ENCODE measurements around the gene ASCC3.

ASCC3 gene

GRCh38 chr6:100472674-100473073 is 408.5 kb downstream of the ASCC3 start:
- H4K20me1 ChIP-seq (ENCODE audit: insufficient read depth, low read length, poor library complexity, severe bottlenecking): no peaks in the 10 kb centered on the region
- H3K4me2 ChIP-seq (ENCODE audit: low read depth, low read length, poor library complexity, severe bottlenecking): no peak overlapping the region
- no peak overlapping the region for H3K9ac ChIP-seq (ENCODE audit: low read depth, low read length, poor library complexity, severe bottlenecking)
- no peaks in the 10 kb centered on the region for H3K4me1 ChIP-seq (ENCODE audit: insufficient read depth, low read length, poor library complexity, severe bottlenecking)
- no peaks in the 10 kb centered on the region for H3K9me2 ChIP-seq (replicated peaks; ENCODE audit: low read depth, low read length)
- no peaks in the 10 kb centered on the region for H3K36me3 ChIP-seq (ENCODE audit: insufficient read depth, low read length)
- H2AFZ ChIP-seq (ENCODE audit: low read length): no peak overlapping the region
- H3K79me2 ChIP-seq (ENCODE audit: insufficient read depth, low read length): no peaks in the 10 kb centered on the region
- no peaks in the 10 kb centered on the region for H3K27me3 ChIP-seq (ENCODE audit: insufficient read depth, low read length, poor library complexity, severe bottlenecking)
- TF ChIP-seq EZH2phosphoT487 (IDR thresholded peaks at IDR 0.05; ENCODE audit: borderline replicate concordance): no peak
- TF ChIP-seq, protein P1, sequence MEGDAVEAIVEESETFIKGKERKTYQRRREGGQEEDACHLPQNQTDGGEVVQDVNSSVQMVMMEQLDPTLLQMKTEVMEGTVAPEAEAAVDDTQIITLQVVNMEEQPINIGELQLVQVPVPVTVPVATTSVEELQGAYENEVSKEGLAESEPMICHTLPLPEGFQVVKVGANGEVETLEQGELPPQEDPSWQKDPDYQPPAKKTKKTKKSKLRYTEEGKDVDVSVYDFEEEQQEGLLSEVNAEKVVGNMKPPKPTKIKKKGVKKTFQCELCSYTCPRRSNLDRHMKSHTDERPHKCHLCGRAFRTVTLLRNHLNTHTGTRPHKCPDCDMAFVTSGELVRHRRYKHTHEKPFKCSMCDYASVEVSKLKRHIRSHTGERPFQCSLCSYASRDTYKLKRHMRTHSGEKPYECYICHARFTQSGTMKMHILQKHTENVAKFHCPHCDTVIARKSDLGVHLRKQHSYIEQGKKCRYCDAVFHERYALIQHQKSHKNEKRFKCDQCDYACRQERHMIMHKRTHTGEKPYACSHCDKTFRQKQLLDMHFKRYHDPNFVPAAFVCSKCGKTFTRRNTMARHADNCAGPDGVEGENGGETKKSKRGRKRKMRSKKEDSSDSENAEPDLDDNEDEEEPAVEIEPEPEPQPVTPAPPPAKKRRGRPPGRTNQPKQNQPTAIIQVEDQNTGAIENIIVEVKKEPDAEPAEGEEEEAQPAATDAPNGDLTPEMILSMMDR (conservative IDR thresholded peaks at IDR 0.05; ENCODE audit: low read length): no peak; the same call in 1 of the 2 replicates
- H3K4me3 ChIP-seq (ENCODE audit: low read length, poor library complexity, severe bottlenecking): no peak overlapping the region
- no peaks in the 10 kb centered on the region for H3K9me3 ChIP-seq (ENCODE audit: insufficient read depth, low read depth, low read length)
- H3F3A ChIP-seq (ENCODE audit: low read depth): no peaks in the 10 kb centered on the region

DNA sequence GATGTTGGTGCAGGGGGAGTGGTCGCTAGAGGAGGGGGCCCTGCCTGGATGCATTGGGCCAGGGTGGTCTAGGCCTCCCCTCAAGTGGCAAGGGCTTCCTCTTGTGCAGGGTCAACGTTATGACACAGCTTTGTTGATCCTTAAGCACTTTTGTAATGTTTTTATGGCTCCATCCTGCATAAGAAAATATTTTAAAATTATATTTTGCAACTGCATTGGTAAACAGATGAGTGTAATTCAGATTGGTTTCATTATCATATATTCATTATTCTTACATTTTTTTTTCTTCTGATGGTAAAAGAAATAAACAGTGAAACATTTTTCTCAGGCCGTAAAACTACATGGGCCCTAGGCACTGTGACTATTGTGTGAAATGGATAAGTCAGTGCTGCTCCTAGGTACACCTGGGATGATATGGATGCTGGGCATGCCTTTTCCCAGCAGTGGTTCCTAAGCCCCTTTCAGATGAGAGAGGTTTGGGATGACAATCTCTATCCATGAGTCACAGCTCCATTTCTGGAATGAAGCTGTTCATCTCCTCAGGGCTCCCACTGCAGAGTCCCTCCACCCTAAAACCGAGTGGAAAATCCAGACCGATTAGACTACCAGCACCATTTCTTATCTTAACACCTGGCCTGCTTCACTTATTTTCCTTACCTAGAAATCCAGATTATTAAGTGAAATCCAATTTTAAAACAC is 410.6 kb downstream of the ASCC3 start:
- no peaks in the 10 kb centered on the region for H3K36me3 ChIP-seq (ENCODE audit: insufficient read depth, low read length)
- H3K4me3 ChIP-seq (ENCODE audit: low read length, poor library complexity, severe bottlenecking): no peak overlapping the region
- no peaks in the 10 kb centered on the region for H3K4me1 ChIP-seq (ENCODE audit: insufficient read depth, low read length, poor library complexity, severe bottlenecking)
- no peak overlapping the region for H2AFZ ChIP-seq (ENCODE audit: low read length)
- no peaks in the 10 kb centered on the region for H3K79me2 ChIP-seq (ENCODE audit: insufficient read depth, low read length)
- H3F3A ChIP-seq (ENCODE audit: low read depth): no peaks in the 10 kb centered on the region
- H3K9me3 ChIP-seq (ENCODE audit: insufficient read depth, low read depth, low read length): no peaks in the 10 kb centered on the region
- H3K9me2 ChIP-seq (replicated peaks; ENCODE audit: low read depth, low read length): no peaks in the 10 kb centered on the region
- no peak overlapping the region for H3K4me2 ChIP-seq (ENCODE audit: low read depth, low read length, poor library complexity, severe bottlenecking)
- H3K9ac ChIP-seq (ENCODE audit: low read depth, low read length, poor library complexity, severe bottlenecking): no peak overlapping the region
- no peaks in the 10 kb centered on the region for H4K20me1 ChIP-seq (ENCODE audit: insufficient read depth, low read length, poor library complexity, severe bottlenecking)
- TF ChIP-seq, protein P1 (conservative IDR thresholded peaks at IDR 0.05; ENCODE audit: low read length): no peak
- no peak for TF ChIP-seq EZH2phosphoT487 (IDR thresholded peaks at IDR 0.05; ENCODE audit: borderline replicate concordance)
- H3K27me3 ChIP-seq (ENCODE audit: insufficient read depth, low read length, poor library complexity, severe bottlenecking): no peaks in the 10 kb centered on the region

DNA sequence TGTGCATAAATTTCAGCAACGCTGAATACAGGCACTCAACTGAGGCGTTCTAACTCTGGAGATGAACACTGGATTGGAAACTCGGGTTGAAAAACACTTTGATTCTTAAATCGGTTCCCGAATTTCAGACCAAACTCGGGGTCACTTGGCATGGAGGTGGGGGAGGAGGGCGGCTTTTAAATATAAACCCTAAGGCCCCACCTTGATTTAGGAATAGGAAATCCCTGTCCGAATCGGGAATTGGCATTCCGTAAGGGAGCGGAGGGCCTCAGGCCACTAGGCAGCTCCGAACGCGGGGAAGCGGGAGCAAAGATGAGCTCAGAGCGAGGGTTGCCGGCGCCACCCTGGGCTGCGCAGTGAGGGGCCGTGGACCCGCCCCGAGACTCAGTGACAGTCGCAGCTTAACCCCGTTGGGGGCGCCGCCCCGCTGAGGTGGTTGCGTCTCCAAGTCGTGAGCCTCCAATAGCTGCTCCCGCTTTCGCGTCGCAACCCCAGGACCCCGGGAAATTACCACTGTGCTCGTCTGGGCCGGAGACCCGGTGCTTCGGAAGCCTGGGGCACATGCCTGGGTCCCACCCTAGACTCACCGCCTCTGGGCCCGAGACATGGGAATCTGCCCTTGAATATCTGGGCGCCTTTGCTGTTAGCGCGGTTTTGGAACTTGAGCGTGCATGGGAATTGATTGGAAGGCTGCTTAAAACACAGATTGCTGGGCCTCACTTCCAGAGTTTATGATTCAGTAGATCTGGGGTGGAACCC is 411.8 kb downstream of the ASCC3 start:
- H3K4me1 ChIP-seq (ENCODE audit: insufficient read depth, low read length, poor library complexity, severe bottlenecking): no peaks in the 10 kb centered on the region
- H4K20me1 ChIP-seq (ENCODE audit: insufficient read depth, low read length, poor library complexity, severe bottlenecking): no peaks in the 10 kb centered on the region
- H3F3A ChIP-seq (ENCODE audit: low read depth): no peaks in the 10 kb centered on the region
- TF ChIP-seq, protein P1 (conservative IDR thresholded peaks at IDR 0.05; ENCODE audit: low read length): no peak
- TF ChIP-seq EZH2phosphoT487 (IDR thresholded peaks at IDR 0.05; ENCODE audit: borderline replicate concordance): no peak
- no peak overlapping the region for H3K9ac ChIP-seq (ENCODE audit: low read depth, low read length, poor library complexity, severe bottlenecking)
- no peaks in the 10 kb centered on the region for H3K9me3 ChIP-seq (ENCODE audit: insufficient read depth, low read depth, low read length)
- no peaks in the 10 kb centered on the region for H3K79me2 ChIP-seq (ENCODE audit: insufficient read depth, low read length)
- no peaks in the 10 kb centered on the region for H3K36me3 ChIP-seq (ENCODE audit: insufficient read depth, low read length)
- no peak overlapping the region for H2AFZ ChIP-seq (ENCODE audit: low read length)
- no peaks in the 10 kb centered on the region for H3K27me3 ChIP-seq (ENCODE audit: insufficient read depth, low read length, poor library complexity, severe bottlenecking)
- no peak overlapping the region for H3K4me3 ChIP-seq (ENCODE audit: low read length, poor library complexity, severe bottlenecking)
- H3K4me2 ChIP-seq (ENCODE audit: low read depth, low read length, poor library complexity, severe bottlenecking): no peak overlapping the region
- H3K9me2 ChIP-seq (replicated peaks; ENCODE audit: low read depth, low read length): no peaks in the 10 kb centered on the region

Measured in Loucy (cell line).